Measurements from ENCODE around the gene TNFSF13.

TNFSF13 gene

GRCh38 chr17:7530023-7530900 lies 28.3 kb upstream of the TNFSF13 start:
- Histone ChIP-seq H3K27me3 (no peaks in the 10 kb centered on the region), H3K4me1 (no peaks in the 10 kb centered on the region), H3K36me3 (no peaks in the 10 kb centered on the region), H3K4me3 (ENCODE audit: low read depth, low read length) (no peak overlapping the region), H3K9me3 (no peaks in the 10 kb centered on the region)
- no peak for TF ChIP-seq CTCF (IDR thresholded peaks at IDR 0.05; ENCODE audit: low read depth, low read length)
- no peak for DNase-seq

GRCh38 chr17:7538050-7538449 lies 20.5 kb upstream of the TNFSF13 start:
- DNase-seq: no peak
- Histone ChIP-seq H3K4me1 (no peaks in the 10 kb centered on the region), H3K36me3 (no peaks in the 10 kb centered on the region), H3K9me3 (no peaks in the 10 kb centered on the region), H3K4me3 (ENCODE audit: low read depth, low read length) (no peak overlapping the region), H3K27me3 (no peaks in the 10 kb centered on the region)
- no peak for TF ChIP-seq CTCF (IDR thresholded peaks at IDR 0.05; ENCODE audit: low read depth, low read length)

GRCh38 chr17:7538891-7539545 lies 19.5 kb upstream of the TNFSF13 start:
- H3K4me1 ChIP-seq: no peaks in the 10 kb centered on the region
- no peaks in the 10 kb centered on the region for H3K9me3 ChIP-seq
- H3K27me3 ChIP-seq: no peaks in the 10 kb centered on the region
- no peak overlapping the region for H3K4me3 ChIP-seq (ENCODE audit: low read depth, low read length)
- no peak for DNase-seq
- no peaks in the 10 kb centered on the region for H3K36me3 ChIP-seq
- TF ChIP-seq CTCF (IDR thresholded peaks at IDR 0.05; ENCODE audit: low read depth, low read length): no peak

GRCh38 chr17:7541074-7541621 lies 17.4 kb upstream of the TNFSF13 start:
- DNase-seq: no peak
- H3K9me3 ChIP-seq: no peaks in the 10 kb centered on the region
- TF ChIP-seq CTCF (IDR thresholded peaks at IDR 0.05; ENCODE audit: low read depth, low read length): no peak
- H3K36me3 ChIP-seq: no peaks in the 10 kb centered on the region
- no peak overlapping the region for H3K4me3 ChIP-seq (ENCODE audit: low read depth, low read length)
- H3K4me1 ChIP-seq: no peaks in the 10 kb centered on the region
- no peaks in the 10 kb centered on the region for H3K27me3 ChIP-seq

- Histone ChIP-seq H3K27me3 (no peaks in the 10 kb centered on the region), H3K36me3 (no peaks in the 10 kb centered on the region), H3K4me1 (no peaks in the 10 kb centered on the region), H3K4me3 (ENCODE audit: low read depth, low read length) (no peak overlapping the region), H3K9me3 (no peaks in the 10 kb centered on the region)
- no peak for DNase-seq
- TF ChIP-seq CTCF (IDR thresholded peaks at IDR 0.05; ENCODE audit: low read depth, low read length): no peak
These were observed 13.6 kb upstream of the TNFSF13 start for GRCh38 chr17:7544911-7545310.
